ENCODE results near the gene ENTPD8.

Gene ENTPD8

DNA sequence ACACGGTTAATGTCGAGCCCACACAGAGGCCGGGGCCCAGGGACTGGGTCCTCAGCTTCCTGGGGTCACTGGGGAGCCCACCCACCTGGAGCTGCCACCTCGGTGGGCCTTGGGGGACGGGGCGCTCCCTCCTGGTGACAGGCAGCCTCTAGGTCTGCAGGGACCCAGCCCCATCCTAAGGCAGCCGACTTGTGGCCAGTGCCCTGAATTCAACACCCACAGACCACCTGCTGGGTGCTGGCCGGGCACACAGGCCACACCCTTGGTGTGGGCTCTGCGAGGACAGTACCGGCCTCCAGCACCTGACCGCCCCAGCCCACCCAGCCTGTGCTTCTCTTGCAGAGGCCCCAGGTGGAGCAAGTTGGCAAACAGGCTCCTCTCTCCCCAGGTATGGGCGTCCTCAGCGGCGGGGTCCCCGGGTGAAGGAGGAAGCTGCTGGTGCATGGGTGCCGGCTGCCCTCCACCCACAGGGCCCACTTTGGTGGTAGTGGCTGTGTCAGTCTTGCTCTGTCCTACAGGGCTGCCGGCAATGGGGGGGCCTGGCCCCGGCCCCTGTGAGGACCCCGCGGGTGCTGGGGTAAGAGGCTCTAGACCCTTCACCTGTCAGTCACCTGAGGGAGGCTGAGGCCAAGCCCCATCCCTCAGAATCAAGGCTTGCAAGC, 8.3 kb downstream of the ENTPD8 start:
- no peak for DNase-seq
- Histone ChIP-seq H2AK5ac (ENCODE audit: low read length, severe bottlenecking) (no peak overlapping the region), H3K9ac (ENCODE audit: low read length) (no peak overlapping the region), H3K18ac (ENCODE audit: low read depth in 1 of 2, low read length in 2 of 2) (no peak overlapping the region), H3K23ac (ENCODE audit: low read length in 2 of 2) (no peak overlapping the region), H3K9me3 (ENCODE audit: control insufficient read depth, low read length) (no peaks in the 10 kb centered on the region), H3K27ac (ENCODE audit: low read length, poor library complexity, severe bottlenecking) (no peak overlapping the region), H4K8ac (ENCODE audit: low read length) (no peak overlapping the region), H3K4ac (ENCODE audit: low read depth in 1 of 2, low read length in 2 of 2) (no peak overlapping the region), H3K27me3 (ENCODE audit: control insufficient read depth in 1 of 2, insufficient read depth in 1 of 2, low read length in 2 of 2) (peaks cover 3 to 11% of the 10 kb centered on the region in 2 experiments), H2BK15ac (ENCODE audit: low read depth, poor library complexity, severe bottlenecking) (no peak overlapping the region), H3K79me1 (replicated peaks; ENCODE audit: low read length, poor library complexity, severe bottlenecking) (no peaks in the 10 kb centered on the region), H2AFZ (ENCODE audit: low read depth, low read length) (no peak overlapping the region), H3K4me3 (ENCODE audit: insufficient read depth in 1 of 2, low read depth in 1 of 2, low read length in 2 of 2) (no peak overlapping the region), H2BK5ac (ENCODE audit: low read depth, low read length, poor library complexity, severe bottlenecking) (no peak overlapping the region), H3K4me1 (ENCODE audit: control insufficient read depth, insufficient read depth, low read depth, low read length) (peaks cover 48% of the 10 kb centered on the region), H2BK120ac (ENCODE audit: low read depth, low read length) (no peak overlapping the region), H3K4me2 (ENCODE audit: low read length, poor library complexity, severe bottlenecking) (no peak overlapping the region), H2BK12ac (ENCODE audit: low read length in 2 of 2) (no peak overlapping the region), H3K14ac (ENCODE audit: low read length in 2 of 2) (no peak overlapping the region), H3K36me3 (ENCODE audit: control insufficient read depth in 1 of 2, insufficient read depth in 2 of 2, low read depth in 1 of 2, low read length in 2 of 2) (no peaks in the 10 kb centered on the region), H4K91ac (ENCODE audit: low read length) (no peak overlapping the region)
- WGBS: 93% methylated on average over 16 of the region's 20 CpGs

DNA sequence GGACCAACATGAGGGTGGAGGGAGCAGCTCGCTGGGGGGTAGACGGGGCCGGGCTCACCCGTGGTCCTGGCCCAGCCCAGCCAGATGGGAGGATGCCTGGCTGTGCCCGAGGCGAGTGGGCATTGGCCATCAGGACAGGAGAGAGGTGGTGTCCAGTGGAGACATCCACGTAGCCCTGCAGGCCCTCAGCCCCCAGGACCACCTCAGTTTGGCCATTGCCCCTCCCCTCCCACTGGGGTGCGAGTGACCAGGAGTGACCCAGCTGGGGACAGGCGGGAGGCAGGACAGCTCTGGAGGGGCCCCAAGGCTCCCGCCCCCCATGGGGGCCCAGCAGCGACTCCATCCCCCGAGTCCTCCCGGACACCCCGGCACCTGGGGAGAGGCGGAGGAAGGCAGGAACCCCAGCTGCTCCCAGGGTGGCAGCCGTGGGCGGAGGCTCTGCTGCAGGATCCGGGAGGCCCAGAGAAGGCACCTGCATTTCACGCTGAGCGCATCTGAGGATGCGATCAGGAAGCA, 9.7 kb downstream of the ENTPD8 start:
- Histone ChIP-seq H3K9me3 (ENCODE audit: control insufficient read depth, low read length) (no peaks in the 10 kb centered on the region), H2BK120ac (ENCODE audit: low read depth, low read length) (no peak overlapping the region), H3K36me3 (ENCODE audit: control insufficient read depth in 1 of 2, insufficient read depth in 2 of 2, low read depth in 1 of 2, low read length in 2 of 2) (no peaks in the 10 kb centered on the region), H3K27ac (ENCODE audit: low read length, poor library complexity, severe bottlenecking) (no peak overlapping the region), H2BK5ac (ENCODE audit: low read depth, low read length, poor library complexity, severe bottlenecking) (no peak overlapping the region), H2BK12ac (ENCODE audit: low read length in 2 of 2) (no peak overlapping the region), H2AK5ac (ENCODE audit: low read length, severe bottlenecking) (no peak overlapping the region), H3K4me3 (ENCODE audit: insufficient read depth in 1 of 2, low read depth in 1 of 2, low read length in 2 of 2) (no peak overlapping the region), H3K27me3 (ENCODE audit: control insufficient read depth in 1 of 2, insufficient read depth in 1 of 2, low read length in 2 of 2) (peaks cover 0 to 3% of the 10 kb centered on the region in 2 experiments), H3K9ac (ENCODE audit: low read length) (no peak overlapping the region), H3K4me2 (ENCODE audit: low read length, poor library complexity, severe bottlenecking) (no peak overlapping the region), H4K91ac (ENCODE audit: low read length) (no peak overlapping the region), H2AFZ (ENCODE audit: low read depth, low read length) (no peak overlapping the region), H3K4ac (ENCODE audit: low read depth in 1 of 2, low read length in 2 of 2) (no peak overlapping the region), H3K14ac (ENCODE audit: low read length in 2 of 2) (no peak overlapping the region), H3K18ac (ENCODE audit: low read depth in 1 of 2, low read length in 2 of 2) (no peak overlapping the region), H4K8ac (ENCODE audit: low read length) (no peak overlapping the region), H3K79me1 (replicated peaks; ENCODE audit: low read length, poor library complexity, severe bottlenecking) (no peaks in the 10 kb centered on the region), H3K4me1 (ENCODE audit: control insufficient read depth, insufficient read depth, low read depth, low read length) (peaks cover 38% of the 10 kb centered on the region), H3K23ac (ENCODE audit: low read length in 2 of 2) (no peak overlapping the region), H2BK15ac (ENCODE audit: low read depth, poor library complexity, severe bottlenecking) (no peak overlapping the region)
- DNase-seq: no peak
- 82% methylated on average over 18 of the region's 21 CpGs for WGBS

DNA sequence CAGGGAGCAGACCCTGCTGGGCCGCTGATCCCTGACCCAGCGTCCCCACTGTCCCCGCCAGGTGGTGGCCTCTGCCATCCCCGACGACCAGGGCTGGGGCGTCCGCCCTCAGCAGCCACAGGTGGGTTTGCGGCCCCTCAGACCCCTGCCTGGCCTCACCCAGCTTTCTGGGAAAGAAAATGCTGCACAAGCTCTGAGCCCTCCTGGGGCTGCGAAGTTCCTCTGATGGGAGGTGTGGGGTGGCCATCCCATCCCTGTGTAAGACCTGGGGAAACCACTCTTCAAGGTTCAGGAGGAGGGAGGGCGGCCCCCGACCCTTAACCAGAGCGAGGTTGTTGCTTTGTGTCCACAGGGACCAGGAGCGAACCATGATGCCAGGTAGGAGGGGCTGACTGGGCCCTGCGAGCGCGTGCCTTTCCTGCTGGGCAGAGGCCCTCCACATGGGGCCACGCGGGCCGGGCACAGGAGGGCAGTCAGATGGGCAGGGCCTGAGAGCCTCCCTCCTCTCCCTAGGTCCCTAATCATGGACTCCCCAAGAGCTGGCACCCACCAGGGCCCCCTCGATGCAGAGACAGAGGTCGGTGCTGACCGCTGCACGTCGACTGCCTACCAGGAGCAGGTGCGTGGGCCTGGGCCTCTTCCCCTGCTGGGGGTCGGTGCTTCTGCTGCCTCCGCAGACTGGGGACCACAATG, 10.3 kb downstream of the ENTPD8 start:
- no peak overlapping the region for H2AK5ac ChIP-seq (ENCODE audit: low read length, severe bottlenecking)
- H3K4me3 ChIP-seq (ENCODE audit: insufficient read depth in 1 of 2, low read depth in 1 of 2, low read length in 2 of 2): no peak overlapping the region
- no peak for DNase-seq
- no peak overlapping the region for H3K9ac ChIP-seq (ENCODE audit: low read length)
- H2BK120ac ChIP-seq (ENCODE audit: low read depth, low read length): no peak overlapping the region
- WGBS: 82% methylated on average over 24 of the region's 27 CpGs
- no peak overlapping the region for H3K23ac ChIP-seq (ENCODE audit: low read length in 2 of 2)
- H3K4me1 ChIP-seq (ENCODE audit: control insufficient read depth, insufficient read depth, low read depth, low read length): peaks cover 32% of the 10 kb centered on the region
- H3K9me3 ChIP-seq (ENCODE audit: control insufficient read depth, low read length): no peaks in the 10 kb centered on the region
- H3K4me2 ChIP-seq (ENCODE audit: low read length, poor library complexity, severe bottlenecking): no peak overlapping the region
- H3K27me3 ChIP-seq (ENCODE audit: control insufficient read depth in 1 of 2, insufficient read depth in 1 of 2, low read length in 2 of 2): peaks cover 0 to 3% of the 10 kb centered on the region in 2 experiments
- no peak overlapping the region for H3K27ac ChIP-seq (ENCODE audit: low read length, poor library complexity, severe bottlenecking)
- no peak overlapping the region for H4K8ac ChIP-seq (ENCODE audit: low read length)
- H3K36me3 ChIP-seq (ENCODE audit: control insufficient read depth in 1 of 2, insufficient read depth in 2 of 2, low read depth in 1 of 2, low read length in 2 of 2): no peaks in the 10 kb centered on the region
- no peak overlapping the region for H2BK5ac ChIP-seq (ENCODE audit: low read depth, low read length, poor library complexity, severe bottlenecking)
- H4K91ac ChIP-seq (ENCODE audit: low read length): no peak overlapping the region
- H3K79me1 ChIP-seq (replicated peaks; ENCODE audit: low read length, poor library complexity, severe bottlenecking): no peaks in the 10 kb centered on the region
- H3K4ac ChIP-seq (ENCODE audit: low read depth in 1 of 2, low read length in 2 of 2): no peak overlapping the region
- peak overlapping the region in 1 of 2 experiments; percentile 30 for H3K18ac ChIP-seq (ENCODE audit: low read depth in 1 of 2, low read length in 2 of 2)
- no peak overlapping the region for H2BK12ac ChIP-seq (ENCODE audit: low read length in 2 of 2)
- H2AFZ ChIP-seq (ENCODE audit: low read depth, low read length): no peak overlapping the region
- no peak overlapping the region for H3K14ac ChIP-seq (ENCODE audit: low read length in 2 of 2)
- H2BK15ac ChIP-seq (ENCODE audit: low read depth, poor library complexity, severe bottlenecking): no peak overlapping the region

DNA sequence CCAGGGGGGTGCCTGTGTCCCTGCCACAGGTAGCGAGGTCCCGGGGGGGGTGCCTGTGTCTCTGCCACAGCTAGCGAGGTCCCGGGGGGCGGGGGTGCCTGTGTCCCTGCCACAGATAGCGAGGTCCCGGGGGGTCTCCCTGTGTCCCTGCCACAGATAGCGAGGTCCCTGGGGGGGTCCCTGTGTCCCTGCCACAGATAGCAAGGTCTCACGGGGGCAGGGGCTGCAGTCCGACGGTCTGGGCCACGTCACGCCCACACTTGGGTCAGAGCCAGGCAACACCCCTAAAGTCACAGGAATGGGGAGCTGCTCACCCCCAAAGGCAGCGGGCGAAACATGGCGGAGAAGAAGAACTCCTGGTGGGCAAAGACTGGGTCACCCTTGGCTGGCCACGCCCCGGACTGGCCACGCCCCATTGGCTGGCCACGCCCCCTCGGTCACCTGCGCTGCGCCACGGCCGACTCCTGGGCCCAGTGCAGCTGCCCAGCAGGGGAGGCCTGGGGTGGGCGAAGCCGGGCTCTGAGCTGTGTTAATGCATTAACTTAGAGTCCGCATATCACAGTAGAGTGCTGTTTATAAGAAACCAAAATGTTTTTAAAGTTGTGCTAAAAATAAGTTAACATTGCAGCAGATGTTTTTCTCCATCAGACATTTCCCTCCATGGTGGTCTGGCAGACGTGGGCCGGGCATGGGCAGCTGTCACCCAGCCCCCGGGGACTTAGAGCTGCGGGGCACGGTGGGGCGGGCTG, 11.0 kb downstream of the ENTPD8 start:
- H3K14ac ChIP-seq (ENCODE audit: low read length in 2 of 2): no peak overlapping the region
- H2BK120ac ChIP-seq (ENCODE audit: low read depth, low read length): no peak overlapping the region
- H3K4me1 ChIP-seq (ENCODE audit: control insufficient read depth, insufficient read depth, low read depth, low read length): peaks cover 25% of the 10 kb centered on the region
- no peak overlapping the region for H2BK5ac ChIP-seq (ENCODE audit: low read depth, low read length, poor library complexity, severe bottlenecking)
- no peak overlapping the region for H3K18ac ChIP-seq (ENCODE audit: low read depth in 1 of 2, low read length in 2 of 2)
- H3K23ac ChIP-seq (ENCODE audit: low read length in 2 of 2): no peak overlapping the region
- no peak overlapping the region for H3K9ac ChIP-seq (ENCODE audit: low read length)
- no peak overlapping the region for H2BK15ac ChIP-seq (ENCODE audit: low read depth, poor library complexity, severe bottlenecking)
- H3K27ac ChIP-seq (ENCODE audit: low read length, poor library complexity, severe bottlenecking): no peak overlapping the region
- no peaks in the 10 kb centered on the region for H3K79me1 ChIP-seq (replicated peaks; ENCODE audit: low read length, poor library complexity, severe bottlenecking)
- H3K9me3 ChIP-seq (ENCODE audit: control insufficient read depth, low read length): no peaks in the 10 kb centered on the region
- no peak overlapping the region for H4K91ac ChIP-seq (ENCODE audit: low read length)
- H2BK12ac ChIP-seq (ENCODE audit: low read length in 2 of 2): no peak overlapping the region
- no peak overlapping the region for H3K4ac ChIP-seq (ENCODE audit: low read depth in 1 of 2, low read length in 2 of 2)
- H3K4me3 ChIP-seq (ENCODE audit: insufficient read depth in 1 of 2, low read depth in 1 of 2, low read length in 2 of 2): no peak overlapping the region
- WGBS: 77% methylated on average over 31 of the region's 34 CpGs
- no peak overlapping the region for H4K8ac ChIP-seq (ENCODE audit: low read length)
- peaks cover 0 to 3% of the 10 kb centered on the region in 2 experiments for H3K27me3 ChIP-seq (ENCODE audit: control insufficient read depth in 1 of 2, insufficient read depth in 1 of 2, low read length in 2 of 2)
- H2AK5ac ChIP-seq (ENCODE audit: low read length, severe bottlenecking): no peak overlapping the region
- DNase-seq: no peak
- H2AFZ ChIP-seq (ENCODE audit: low read depth, low read length): no peak overlapping the region
- no peak overlapping the region for H3K4me2 ChIP-seq (ENCODE audit: low read length, poor library complexity, severe bottlenecking)
- no peaks in the 10 kb centered on the region for H3K36me3 ChIP-seq (ENCODE audit: control insufficient read depth in 1 of 2, insufficient read depth in 2 of 2, low read depth in 1 of 2, low read length in 2 of 2)

Data from mesenchymal stem cell (in vitro differentiated cells and primary cell).